ENCODE measurements around the gene AGAP1. TPM values are rescaled to one million over a fixed set of nuclear protein-coding genes. Genes with fewer than 3 reads are reported as not detected.

AGAP1 gene
- total RNA-seq, 1 experiment from 2014 or later, result 25.8 TPM

DNA sequence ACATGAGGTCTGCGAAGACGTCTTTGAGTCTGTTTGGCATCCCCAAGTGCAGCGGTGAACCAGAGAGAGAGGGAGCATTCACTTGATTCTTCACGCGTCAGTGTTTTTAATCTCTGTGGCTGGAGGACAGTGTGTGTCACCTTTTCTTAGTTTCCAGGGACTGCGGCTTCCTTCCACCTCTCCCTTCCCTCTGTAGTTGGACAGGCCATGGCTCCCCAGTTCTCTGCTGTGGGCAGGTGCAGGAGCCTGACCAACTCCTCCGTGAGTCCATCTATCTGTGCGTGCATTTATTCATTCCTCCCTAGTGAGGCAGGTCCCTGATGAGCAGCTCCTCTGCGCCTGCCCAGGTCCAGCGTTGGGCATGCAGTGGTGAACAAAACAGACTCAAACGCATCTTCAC lies 42.9 kb downstream of the AGAP1 start:
- no peak overlapping the region for H3K56ac ChIP-seq (ENCODE audit: insufficient read length, low read depth, low read length)
- H3K36me3 Mint-ChIP-seq (ENCODE audit: insufficient read depth in 1 of 3, low read depth in 3 of 3), result peaks cover 0 to 2% (median 0%) of the 10 kb centered on the region in 3 experiments; a peak in 2 of 7 replicates
- no peak overlapping the region for H3K4ac ChIP-seq (ENCODE audit: low read depth, low read length)
- no peak overlapping the region for H2BK120ac ChIP-seq (ENCODE audit: low read depth, low read length, poor library complexity, severe bottlenecking)
- H2BK12ac ChIP-seq (ENCODE audit: insufficient read length, low read depth, low read length), result no peak overlapping the region
- H3K27me3 ChIP-seq (ENCODE audit: insufficient read depth, low read length), result no peaks in the 10 kb centered on the region
- peaks cover 18 to 37% of the 10 kb centered on the region in 2 experiments for H3K4me1 Mint-ChIP-seq
- no CpG with 5 or more reads among the region's 11 CpGs for WGBS (ENCODE audit: extremely low coverage, insufficient read length, low lambda C conversion rate)
- H3K9me3 ChIP-seq (ENCODE audit: control insufficient read depth, low read depth, low read length), result no peaks in the 10 kb centered on the region
- H3K27ac ChIP-seq (ENCODE audit: insufficient read length, low read depth, low read length), result no peak overlapping the region
- H3K27me3 Mint-ChIP-seq (ENCODE audit: low read depth), result no peaks in the 10 kb centered on the region
- H3K14ac ChIP-seq (ENCODE audit: insufficient read depth, low read length), result no peak overlapping the region
- no peaks in the 10 kb centered on the region for H3K23me2 ChIP-seq (ENCODE audit: insufficient read length, low read depth, low read length, poor library complexity, severe bottlenecking)
- no peak overlapping the region for H2AFZ ChIP-seq (ENCODE audit: low read length)
- no peak overlapping the region for H2BK5ac ChIP-seq (ENCODE audit: insufficient read length, low read length)
- H3K79me1 ChIP-seq (ENCODE audit: insufficient read depth, low read depth, low read length, poor library complexity, severe bottlenecking), result peaks cover 2% of the 10 kb centered on the region
- H3K4me2 ChIP-seq (ENCODE audit: insufficient read depth, insufficient read length, low read length), result no peak overlapping the region
- no peak overlapping the region for H4K8ac ChIP-seq (replicated peaks; ENCODE audit: insufficient read length, low read depth, low read length)
- H2BK20ac ChIP-seq (ENCODE audit: low read depth, low read length, poor library complexity, severe bottlenecking), result no peak overlapping the region
- H2AK5ac ChIP-seq (ENCODE audit: insufficient read length, low read length), result no peak overlapping the region
- H3T11ph ChIP-seq (ENCODE audit: low read length), result no peak overlapping the region
- H4K91ac ChIP-seq (ENCODE audit: insufficient read length, low read depth, low read length), result no peak overlapping the region
- no peak overlapping the region for H3K4me3 Mint-ChIP-seq
- H3K4me1 ChIP-seq (ENCODE audit: insufficient read depth, low read length), result no peaks in the 10 kb centered on the region
- H4K5ac ChIP-seq (ENCODE audit: insufficient read length, low read depth, low read length), result no peak overlapping the region
- peaks cover 8% of the 10 kb centered on the region; the same call in 1 of the 2 replicates for H3K79me2 ChIP-seq (ENCODE audit: insufficient read depth, low read length)
- TF ChIP-seq, protein P1, sequence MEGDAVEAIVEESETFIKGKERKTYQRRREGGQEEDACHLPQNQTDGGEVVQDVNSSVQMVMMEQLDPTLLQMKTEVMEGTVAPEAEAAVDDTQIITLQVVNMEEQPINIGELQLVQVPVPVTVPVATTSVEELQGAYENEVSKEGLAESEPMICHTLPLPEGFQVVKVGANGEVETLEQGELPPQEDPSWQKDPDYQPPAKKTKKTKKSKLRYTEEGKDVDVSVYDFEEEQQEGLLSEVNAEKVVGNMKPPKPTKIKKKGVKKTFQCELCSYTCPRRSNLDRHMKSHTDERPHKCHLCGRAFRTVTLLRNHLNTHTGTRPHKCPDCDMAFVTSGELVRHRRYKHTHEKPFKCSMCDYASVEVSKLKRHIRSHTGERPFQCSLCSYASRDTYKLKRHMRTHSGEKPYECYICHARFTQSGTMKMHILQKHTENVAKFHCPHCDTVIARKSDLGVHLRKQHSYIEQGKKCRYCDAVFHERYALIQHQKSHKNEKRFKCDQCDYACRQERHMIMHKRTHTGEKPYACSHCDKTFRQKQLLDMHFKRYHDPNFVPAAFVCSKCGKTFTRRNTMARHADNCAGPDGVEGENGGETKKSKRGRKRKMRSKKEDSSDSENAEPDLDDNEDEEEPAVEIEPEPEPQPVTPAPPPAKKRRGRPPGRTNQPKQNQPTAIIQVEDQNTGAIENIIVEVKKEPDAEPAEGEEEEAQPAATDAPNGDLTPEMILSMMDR (conservative IDR thresholded peaks at IDR 0.05), result no peak
- peak overlapping the region; percentile 12 to 69 (median 53); a peak in 3 of 7 replicates for H3K27ac Mint-ChIP-seq
- H3K23ac ChIP-seq (ENCODE audit: insufficient read length, low read depth, low read length), result no peak overlapping the region
- no peak for DNase-seq
- H3K9me3 Mint-ChIP-seq, result no peaks in the 10 kb centered on the region
- no peak overlapping the region for H3K9ac ChIP-seq (ENCODE audit: extremely low read depth, insufficient read length, low read length)
- no peak overlapping the region for H2BK15ac ChIP-seq (ENCODE audit: low read depth, low read length)
- H4K20me1 ChIP-seq (ENCODE audit: control insufficient read depth, insufficient read depth, insufficient read length), result no peaks in the 10 kb centered on the region
- no peak overlapping the region for H3K18ac ChIP-seq (ENCODE audit: insufficient read length, low read depth, low read length)

Data from H9 (cell line).